Measurements from ENCODE around the gene PGAP6. TPM values are rescaled to one million over a fixed set of nuclear protein-coding genes. Genes with fewer than 3 reads are reported as not detected.
A peak's percentile ranks its signal among the peaks of the same experiment; 100 is the strongest.
"Not testable (repeated sequence)": the region's sequence is repeated elsewhere in the genome, so short reads cannot be mapped to it uniquely, and the experiment has no call there.

Gene PGAP6
- total RNA-seq, 2 experiments from 2014 or later: 22.8 to 24.1 TPM

- H3K27ac Mint-ChIP-seq: peak overlapping the region; percentile 76
- no peak for DNase-seq
- peaks cover 13% of the 10 kb centered on the region for H3K4me1 Mint-ChIP-seq
- H3K9me3 Mint-ChIP-seq: peaks cover 8% of the 10 kb centered on the region
- peak overlapping the region; percentile 54 for H3K4me3 Mint-ChIP-seq
- peaks cover 8% of the 10 kb centered on the region for H3K27me3 Mint-ChIP-seq
- H3K36me3 Mint-ChIP-seq: peaks cover 3% of the 10 kb centered on the region
Observed at GRCh38 chr16:392450-393030, 10.8 kb upstream of the PGAP6 start.

GRCh38 chr16:391885-392335 is 10.1 kb upstream of the PGAP6 start:
- H3K4me1 Mint-ChIP-seq: peaks cover 13% of the 10 kb centered on the region
- peaks cover 3% of the 10 kb centered on the region for H3K36me3 Mint-ChIP-seq
- peaks cover 8% of the 10 kb centered on the region for H3K9me3 Mint-ChIP-seq
- peaks cover 8% of the 10 kb centered on the region for H3K27me3 Mint-ChIP-seq
- DNase-seq: peak; percentile 89
- peak overlapping the region; percentile 76 for H3K27ac Mint-ChIP-seq
- peak overlapping the region; percentile 54 for H3K4me3 Mint-ChIP-seq

GRCh38 chr16:389352-389751 is 7.6 kb upstream of the PGAP6 start:
- Mint-ChIP-seq H3K4me3 (no peak overlapping the region), H3K36me3 (peaks cover 3% of the 10 kb centered on the region), H3K27ac (no peak overlapping the region), H3K27me3 (no peaks in the 10 kb centered on the region), H3K9me3 (peaks cover 8% of the 10 kb centered on the region), H3K4me1 (peaks cover 12% of the 10 kb centered on the region)
- no peak for DNase-seq

GRCh38 chr16:387761-388666 is 6.2 kb upstream of the PGAP6 start:
- H3K4me1 Mint-ChIP-seq: peaks cover 19% of the 10 kb centered on the region
- H3K9me3 Mint-ChIP-seq, H3K36me3 Mint-ChIP-seq, H3K27me3 Mint-ChIP-seq, DNase-seq, H3K27ac Mint-ChIP-seq, H3K4me3 Mint-ChIP-seq: not testable (repeated sequence)

GRCh38 chr16:386641-387156 is 4.9 kb upstream of the PGAP6 start:
- no peaks in the 10 kb centered on the region for H3K36me3 Mint-ChIP-seq
- H3K4me1 Mint-ChIP-seq: peaks cover 15% of the 10 kb centered on the region
- no peak for DNase-seq
- peaks cover under 1% of the 10 kb centered on the region for H3K9me3 Mint-ChIP-seq
- H3K27me3 Mint-ChIP-seq: no peaks in the 10 kb centered on the region
- no peak overlapping the region for H3K27ac Mint-ChIP-seq
- no peak overlapping the region for H3K4me3 Mint-ChIP-seq

- Mint-ChIP-seq H3K27me3 (no peaks in the 10 kb centered on the region), H3K27ac (peak overlapping the region; percentile 68), H3K4me1 (peaks cover 20% of the 10 kb centered on the region), H3K4me3 (peak overlapping the region; percentile 80), H3K36me3 (no peaks in the 10 kb centered on the region), H3K9me3 (no peaks in the 10 kb centered on the region)
- DNase-seq: peak; percentile 68
Observed at GRCh38 chr16:383326-384051, 1.7 kb upstream of the PGAP6 start.

- Mint-ChIP-seq H3K9me3 (no peaks in the 10 kb centered on the region), H3K4me1 (peaks cover 19% of the 10 kb centered on the region), H3K27ac (no peak overlapping the region), H3K4me3 (peak overlapping the region; percentile 77), H3K36me3 (peaks cover 2% of the 10 kb centered on the region), H3K27me3 (no peaks in the 10 kb centered on the region)
- DNase-seq: no peak
Observed at GRCh38 chr16:381012-381788, 578 bp downstream of the PGAP6 start.

GRCh38 chr16:380762-381011 is 1.1 kb downstream of the PGAP6 start:
- H3K4me1 Mint-ChIP-seq: peaks cover 18% of the 10 kb centered on the region
- H3K36me3 Mint-ChIP-seq: peaks cover 2% of the 10 kb centered on the region
- no peak for DNase-seq
- no peaks in the 10 kb centered on the region for H3K27me3 Mint-ChIP-seq
- no peaks in the 10 kb centered on the region for H3K9me3 Mint-ChIP-seq
- H3K4me3 Mint-ChIP-seq: peak overlapping the region; percentile 77
- no peak overlapping the region for H3K27ac Mint-ChIP-seq

GRCh38 chr16:379961-380761 is 1.6 kb downstream of the PGAP6 start:
- no peak for DNase-seq
- Mint-ChIP-seq H3K27ac (peak overlapping the region; percentile 67), H3K4me3 (peak overlapping the region; percentile 77)

GRCh38 chr16:379183-379960 is 2.4 kb downstream of the PGAP6 start:
- no peak for DNase-seq
- Mint-ChIP-seq H3K4me3 (peak overlapping the region; percentile 25), H3K27me3 (no peaks in the 10 kb centered on the region), H3K36me3 (peaks cover 2% of the 10 kb centered on the region), H3K9me3 (no peaks in the 10 kb centered on the region), H3K4me1 (peaks cover 18% of the 10 kb centered on the region), H3K27ac (no peak overlapping the region)

More at GRCh38 chr16:379961-380761, 1.6 kb downstream of the PGAP6 start:
- peaks cover 18% of the 10 kb centered on the region for H3K4me1 Mint-ChIP-seq
- H3K9me3 Mint-ChIP-seq: no peaks in the 10 kb centered on the region
- peaks cover 2% of the 10 kb centered on the region for H3K36me3 Mint-ChIP-seq
- H3K27me3 Mint-ChIP-seq: no peaks in the 10 kb centered on the region

GRCh38 chr16:378821-379182 is 3.0 kb downstream of the PGAP6 start:
- Mint-ChIP-seq H3K36me3 (peaks cover 2% of the 10 kb centered on the region), H3K27me3 (no peaks in the 10 kb centered on the region), H3K9me3 (no peaks in the 10 kb centered on the region), H3K4me1 (peaks cover 18% of the 10 kb centered on the region), H3K4me3 (no peak overlapping the region), H3K27ac (no peak overlapping the region)
- no peak for DNase-seq

- DNase-seq, H3K27me3 Mint-ChIP-seq, H3K9me3 Mint-ChIP-seq, H3K36me3 Mint-ChIP-seq, H3K4me3 Mint-ChIP-seq, H3K27ac Mint-ChIP-seq: not testable (repeated sequence)
- peaks cover 14% of the 10 kb centered on the region for H3K4me1 Mint-ChIP-seq
Observed at GRCh38 chr16:378113-378820, 3.5 kb downstream of the PGAP6 start.

- Mint-ChIP-seq H3K27ac (no peak overlapping the region), H3K4me3 (no peak overlapping the region), H3K4me1 (peaks cover 8% of the 10 kb centered on the region), H3K9me3 (no peaks in the 10 kb centered on the region), H3K27me3 (no peaks in the 10 kb centered on the region), H3K36me3 (peaks cover 2% of the 10 kb centered on the region)
- DNase-seq: no peak
Observed at GRCh38 chr16:377419-377951, 4.3 kb downstream of the PGAP6 start.

Data from activated naive CD8-positive, alpha-beta T cell treated with anti-CD3 and anti-CD28 coated beads for 36 hours (primary cell).